ENCODE results near the gene TES.

TES gene

GRCh38 chr7:116195451-116195850 lies 14.9 kb upstream of the TES start:
- DNase-seq = no peak

- no peak for DNase-seq
These were observed 13.4 kb upstream of the TES start for GRCh38 chr7:116196947-116197346.

- no peak for DNase-seq
These were observed 13.0 kb upstream of the TES start for GRCh38 chr7:116197360-116197759.

- DNase-seq = no peak
These were observed 11.5 kb upstream of the TES start for GRCh38 chr7:116198748-116199410.

GRCh38 chr7:116200963-116201362 lies 9.4 kb upstream of the TES start:
- no peak for DNase-seq

- DNase-seq = no peak
These were observed 4.2 kb upstream of the TES start for GRCh38 chr7:116206141-116206540.

- DNase-seq = no peak
These were observed 1.4 kb upstream of the TES start for GRCh38 chr7:116208919-116209318.

- DNase-seq = no peak
These were observed 723 bp upstream of the TES start for GRCh38 chr7:116209561-116210070.

GRCh38 chr7:116211006-116211912 lies 920 bp downstream of the TES start:
- DNase-seq = peak; percentile 81

GRCh38 chr7:116211913-116212596 lies 1.7 kb downstream of the TES start:
- no peak for DNase-seq

GRCh38 chr7:116212869-116213268 lies 2.5 kb downstream of the TES start:
- no peak for DNase-seq

GRCh38 chr7:116213361-116214130 lies 3.2 kb downstream of the TES start:
- DNase-seq = no peak

GRCh38 chr7:116214921-116215320 lies 4.6 kb downstream of the TES start:
- no peak for DNase-seq

GRCh38 chr7:116215551-116215950 lies 5.2 kb downstream of the TES start:
- DNase-seq = no peak

GRCh38 chr7:116216956-116217571 lies 6.7 kb downstream of the TES start:
- DNase-seq = no peak

- no peak for DNase-seq
These were observed 7.8 kb downstream of the TES start for GRCh38 chr7:116218051-116218645.

GRCh38 chr7:116218747-116219146 lies 8.4 kb downstream of the TES start:
- DNase-seq = no peak

GRCh38 chr7:116219288-116219687 lies 8.9 kb downstream of the TES start:
- no peak for DNase-seq

- DNase-seq = no peak
These were observed 9.5 kb downstream of the TES start for GRCh38 chr7:116219834-116220233.

GRCh38 chr7:116222501-116222900 lies 12.2 kb downstream of the TES start:
- no peak for DNase-seq

- DNase-seq = no peak
These were observed 13.2 kb downstream of the TES start for GRCh38 chr7:116223588-116223987.
